ENCODE measurements around the gene SLC34A3.
A peak's percentile ranks its signal among the peaks of the same experiment; 100 is the strongest.
"Not testable (repeated sequence)": the region's sequence is repeated elsewhere in the genome, so short reads cannot be mapped to it uniquely, and the experiment has no call there.

The SLC34A3 gene

GRCh38 chr9:137231372-137232039 is 805 bp downstream of the SLC34A3 start:
- DNase-seq = no peak

- no peak for DNase-seq
These were observed 1.4 kb downstream of the SLC34A3 start for GRCh38 chr9:137232101-137232500.

GRCh38 chr9:137232510-137232909 is 1.8 kb downstream of the SLC34A3 start:
- DNase-seq = no peak

- DNase-seq = no peak
These were observed 2.7 kb downstream of the SLC34A3 start for GRCh38 chr9:137233143-137233980.

- DNase-seq = no peak
These were observed 3.5 kb downstream of the SLC34A3 start for GRCh38 chr9:137234055-137234697.

- DNase-seq = no peak
These were observed 4.2 kb downstream of the SLC34A3 start for GRCh38 chr9:137234758-137235423.

DNA sequence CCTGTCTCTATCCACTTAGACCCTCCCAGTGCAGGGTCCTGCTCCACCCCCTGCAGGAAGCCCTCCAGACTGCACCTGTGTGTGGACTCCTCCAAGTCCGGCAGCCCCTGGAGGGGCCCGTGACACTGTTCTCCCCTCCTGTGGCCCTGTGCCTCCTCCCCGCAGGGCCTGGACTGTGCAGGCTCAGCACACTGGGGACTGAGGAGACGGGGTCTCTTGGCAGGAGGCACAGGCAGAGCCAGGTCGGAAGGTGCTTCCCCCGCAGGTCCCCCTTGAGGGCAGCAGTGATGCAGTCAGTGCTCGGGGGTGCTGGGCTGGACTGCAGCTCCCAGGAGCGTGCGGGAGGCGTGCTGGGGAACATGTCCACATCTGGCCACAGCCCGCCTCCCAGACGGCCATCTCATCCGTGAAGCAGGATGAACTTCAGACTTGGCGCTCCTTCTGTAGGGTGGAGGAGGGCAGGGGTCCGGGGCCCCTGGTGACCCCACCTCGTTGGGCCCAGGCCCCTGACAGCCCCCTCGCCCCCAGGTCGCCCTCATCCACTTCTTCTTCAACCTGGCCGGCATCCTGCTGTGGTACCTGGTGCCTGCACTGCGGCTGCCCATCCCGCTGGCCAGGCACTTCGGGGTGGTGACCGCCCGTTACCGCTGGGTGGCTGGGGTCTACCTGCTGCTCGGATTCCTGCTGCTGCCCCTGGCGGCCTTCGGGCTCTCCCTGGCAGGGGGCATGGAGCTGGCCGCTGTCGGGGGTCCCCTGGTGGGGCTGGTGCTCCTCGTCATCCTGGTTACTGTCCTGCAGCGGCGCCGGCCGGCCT is 4.9 kb downstream of the SLC34A3 start:
- DNase-seq = no peak

DNA sequence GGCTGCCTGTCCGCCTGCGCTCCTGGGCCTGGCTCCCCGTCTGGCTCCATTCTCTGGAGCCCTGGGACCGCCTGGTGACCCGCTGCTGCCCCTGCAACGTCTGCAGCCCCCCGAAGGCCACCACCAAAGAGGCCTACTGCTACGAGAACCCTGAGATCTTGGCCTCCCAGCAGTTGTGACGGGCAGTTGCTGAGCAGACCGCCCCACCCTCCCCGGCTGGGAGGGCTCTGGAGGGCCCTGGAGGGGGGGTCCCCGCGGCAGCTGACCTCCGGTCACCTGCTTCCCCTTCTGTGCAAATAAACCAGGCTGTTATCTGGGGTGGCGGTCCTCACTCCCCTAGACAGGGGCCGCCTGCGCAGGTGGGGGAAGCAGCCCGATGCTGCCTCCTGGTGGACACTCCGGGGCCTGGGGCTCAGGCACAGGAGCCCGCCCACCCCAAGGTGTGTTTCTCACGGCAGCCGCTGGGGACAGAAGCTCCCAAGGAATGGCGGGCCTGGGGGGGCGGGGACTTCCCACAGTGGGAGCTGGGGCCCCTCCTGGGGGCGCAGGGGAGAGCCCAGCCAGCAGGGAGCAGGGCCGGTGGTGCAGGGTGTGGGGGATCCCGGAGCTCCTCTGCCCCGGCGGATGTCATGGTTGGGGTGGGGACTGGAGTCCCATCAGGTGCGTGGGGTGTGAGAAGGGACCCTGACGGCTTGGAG is 5.7 kb downstream of the SLC34A3 start:
- peak; percentile 97 for DNase-seq

DNA sequence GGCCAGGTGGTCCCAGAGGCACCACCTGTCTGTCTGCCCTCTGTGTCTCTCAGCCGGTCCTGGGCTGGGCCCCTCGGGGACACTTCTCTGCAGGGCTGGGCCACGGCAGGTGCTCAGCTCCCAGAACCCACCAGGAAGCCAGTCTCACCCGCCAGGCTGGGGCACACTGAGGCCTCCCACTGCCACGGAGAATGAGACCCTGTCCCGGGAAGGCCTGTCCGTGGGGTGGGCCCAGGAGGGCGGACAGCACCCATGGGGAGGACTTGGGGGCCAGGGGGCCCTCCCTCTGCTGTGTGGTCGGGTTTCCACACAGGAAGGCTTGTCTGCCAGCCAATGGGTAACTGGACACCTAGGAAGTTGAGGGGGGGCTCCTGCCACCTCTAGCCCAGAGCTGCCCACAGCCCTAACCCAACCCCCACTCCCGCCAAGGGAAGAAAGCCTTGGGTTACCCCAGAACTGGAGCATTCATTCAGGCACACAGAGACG is 6.3 kb downstream of the SLC34A3 start:
- no peak for DNase-seq

- DNase-seq = no peak
These were observed 7.3 kb downstream of the SLC34A3 start for GRCh38 chr9:137237759-137238726.

- DNase-seq = not testable (repeated sequence)
These were observed 9.0 kb downstream of the SLC34A3 start for GRCh38 chr9:137239541-137240200.

DNA sequence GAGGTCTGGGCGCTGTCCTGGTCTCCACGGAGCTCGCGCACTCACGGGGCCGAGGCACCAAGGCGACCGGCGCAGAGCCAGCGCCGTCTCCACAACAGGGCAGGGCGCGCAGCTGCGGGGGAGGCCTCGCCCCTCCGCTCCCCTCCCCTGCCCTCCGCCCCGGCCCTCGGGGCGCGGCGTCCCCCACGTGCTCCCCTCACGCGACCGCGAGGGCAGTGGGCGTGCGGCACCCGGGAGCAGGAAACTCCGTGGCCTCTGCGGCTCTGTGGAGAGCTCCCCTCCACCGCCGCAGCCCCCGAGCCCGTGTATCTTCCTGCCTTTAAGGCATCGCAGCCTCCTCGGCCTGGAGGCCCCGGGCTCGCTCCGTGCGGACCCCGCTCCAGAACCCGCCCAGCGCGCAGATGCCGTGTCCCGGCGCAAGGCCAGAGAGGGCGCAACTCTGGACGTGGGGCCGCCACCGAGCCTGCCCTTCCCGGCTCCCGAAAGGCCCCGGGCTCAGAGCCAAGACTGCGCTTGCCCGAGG is 9.7 kb downstream of the SLC34A3 start:
- no peak for DNase-seq

GRCh38 chr9:137240841-137241489 is 10.3 kb downstream of the SLC34A3 start, which contains the start of gene TUBB4B:
TSS of gene TUBB4B (plus strand) at chr9:137241287. CDS start at chr9:137241361, 74 bp downstream.
- peak; percentile 97 for DNase-seq

DNA sequence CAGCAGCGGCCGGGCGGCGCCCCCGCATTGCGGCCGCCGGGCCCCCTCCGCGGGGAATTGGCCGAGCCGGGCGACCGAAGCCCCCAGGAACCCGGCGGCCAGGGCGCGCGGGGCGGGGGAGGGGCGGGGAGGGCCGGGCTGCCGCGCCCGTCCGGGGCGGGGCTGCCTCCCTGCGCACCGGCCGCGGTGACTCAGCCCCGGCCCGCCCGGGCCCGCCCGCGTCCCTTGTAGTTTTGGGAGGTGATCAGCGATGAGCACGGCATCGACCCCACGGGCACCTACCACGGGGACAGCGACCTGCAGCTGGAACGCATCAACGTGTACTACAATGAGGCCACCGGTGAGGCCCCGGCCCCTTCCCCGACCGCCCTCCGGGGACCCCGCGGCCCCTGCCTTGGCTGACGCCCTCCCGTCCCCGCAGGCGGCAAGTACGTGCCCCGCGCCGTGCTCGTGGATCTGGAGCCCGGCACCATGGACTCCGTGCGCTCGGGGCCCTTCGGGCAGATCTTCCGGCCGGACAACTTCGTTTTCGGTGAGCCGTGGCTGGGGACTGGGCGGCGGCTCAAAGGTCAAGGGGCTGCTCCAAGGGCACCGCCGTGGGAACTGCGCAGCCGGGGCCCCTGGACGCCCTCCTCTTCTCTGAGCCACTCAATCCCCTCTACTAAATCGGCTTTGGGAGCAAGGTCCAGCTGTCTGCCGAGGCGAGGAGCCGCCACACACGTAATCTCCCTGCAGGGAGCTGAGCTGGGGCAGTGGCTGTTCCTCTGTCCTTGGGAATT is 11.0 kb downstream of the SLC34A3 start:
- DNase-seq = peak; percentile 85

DNA sequence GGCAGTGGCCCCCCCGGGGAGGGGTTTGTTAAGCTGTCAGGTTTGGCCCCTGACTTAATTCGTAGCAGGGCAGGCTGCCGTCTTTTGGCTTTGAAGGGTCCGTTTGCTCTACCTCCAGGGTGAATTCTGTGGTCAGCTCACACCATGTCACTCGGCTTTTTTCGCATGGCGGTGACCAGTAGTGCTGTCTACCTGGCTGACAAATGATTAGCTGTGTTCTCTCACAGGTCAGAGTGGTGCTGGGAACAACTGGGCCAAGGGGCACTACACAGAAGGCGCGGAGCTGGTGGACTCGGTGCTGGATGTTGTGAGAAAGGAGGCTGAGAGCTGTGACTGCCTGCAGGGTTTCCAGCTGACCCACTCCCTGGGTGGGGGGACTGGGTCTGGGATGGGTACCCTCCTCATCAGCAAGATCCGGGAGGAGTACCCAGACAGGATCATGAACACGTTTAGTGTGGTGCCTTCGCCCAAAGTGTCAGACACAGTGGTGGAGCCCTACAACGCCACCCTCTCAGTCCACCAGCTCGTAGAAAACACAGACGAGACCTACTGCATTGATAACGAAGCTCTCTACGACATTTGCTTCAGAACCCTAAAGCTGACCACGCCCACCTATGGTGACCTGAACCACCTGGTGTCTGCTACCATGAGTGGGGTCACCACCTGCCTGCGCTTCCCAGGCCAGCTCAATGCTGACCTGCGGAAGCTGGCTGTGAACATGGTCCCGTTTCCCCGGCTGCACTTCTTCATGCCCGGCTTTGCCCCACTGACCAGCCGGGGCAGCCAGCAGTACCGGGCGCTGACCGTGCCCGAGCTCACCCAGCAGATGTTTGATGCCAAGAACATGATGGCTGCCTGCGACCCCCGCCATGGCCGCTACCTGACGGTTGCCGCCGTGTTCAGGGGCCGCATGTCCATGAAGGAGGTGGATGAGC is 11.8 kb downstream of the SLC34A3 start:
- DNase-seq = no peak

- DNase-seq = not testable (repeated sequence)
These were observed 12.5 kb downstream of the SLC34A3 start for GRCh38 chr9:137243266-137243625.

Data from activated CD8-positive, alpha-beta memory T cell treated with anti-CD3 and anti-CD28 coated beads, Interleukin-2, amount 50 U/mL, for 48 hours (primary cell).